GM18517 (cell line): ENCODE results near the gene EPS8L1.

ENCODE experiments used
- ATAC-seq: cut with Tn5 transposase; IDR thresholded peaks from one replicate; pipeline ENCODE4 v1.9.1; 2021; ENCODE audit warnings: mild to moderate bottlenecking, moderate library complexity; ENCODE audit not compliant: unreplicated experiment

EPS8L1 gene

GRCh38 chr19:55079400-55080038, 3.9 kb downstream of the EPS8L1 start:
- no peak for ATAC-seq

GRCh38 chr19:55080121-55080967, 4.7 kb downstream of the EPS8L1 start:
- ATAC-seq = no peak

GRCh38 chr19:55080968-55081769, 5.5 kb downstream of the EPS8L1 start:
- ATAC-seq = no peak

- no peak for ATAC-seq
Observed at GRCh38 chr19:55081770-55082019, 6.0 kb downstream of the EPS8L1 start.

- ATAC-seq = no peak
Observed at GRCh38 chr19:55082020-55082851, 6.6 kb downstream of the EPS8L1 start.

DNA sequence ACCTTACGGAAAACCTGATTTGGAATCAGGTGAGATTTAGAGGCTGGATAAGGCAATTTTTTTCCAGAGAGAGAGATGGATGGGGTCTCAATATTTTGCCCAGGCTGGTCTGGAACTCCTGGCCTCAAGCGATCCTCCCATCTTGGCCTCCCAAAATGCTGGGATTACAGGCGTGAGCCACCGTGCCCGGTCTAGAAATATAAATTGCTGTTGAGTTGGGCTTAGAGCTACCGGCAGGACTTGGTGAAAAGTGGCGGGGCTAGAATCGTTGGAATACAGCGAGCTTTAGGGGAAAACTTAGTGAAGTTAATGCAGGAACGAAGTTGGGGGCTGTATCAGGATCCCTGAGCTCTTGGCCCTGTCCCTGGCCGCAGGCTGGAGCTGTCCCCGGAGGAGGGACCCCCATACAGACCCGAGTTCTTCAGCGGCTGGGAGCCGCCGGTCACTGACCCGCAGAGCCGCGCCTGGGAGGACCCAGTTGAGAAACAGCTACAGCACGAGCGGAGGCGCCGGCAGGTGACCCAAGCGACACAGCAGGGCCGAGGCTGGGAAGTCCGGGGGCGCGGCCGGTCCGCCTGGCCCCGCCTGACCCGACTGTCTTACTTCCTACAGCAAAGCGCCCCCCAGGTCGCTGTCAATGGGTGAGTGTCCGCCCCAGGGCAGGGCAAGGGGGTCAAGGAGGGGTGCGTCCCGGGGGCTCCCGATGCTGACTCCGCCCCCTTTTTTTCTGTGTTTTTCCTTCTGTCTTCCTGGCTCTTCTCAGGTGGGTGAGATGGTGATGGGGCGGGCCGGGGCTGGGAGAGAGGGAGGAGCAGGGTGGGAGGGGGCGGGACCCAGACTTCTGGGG, 7.6 kb downstream of the EPS8L1 start:
- ATAC-seq = no peak

DNA sequence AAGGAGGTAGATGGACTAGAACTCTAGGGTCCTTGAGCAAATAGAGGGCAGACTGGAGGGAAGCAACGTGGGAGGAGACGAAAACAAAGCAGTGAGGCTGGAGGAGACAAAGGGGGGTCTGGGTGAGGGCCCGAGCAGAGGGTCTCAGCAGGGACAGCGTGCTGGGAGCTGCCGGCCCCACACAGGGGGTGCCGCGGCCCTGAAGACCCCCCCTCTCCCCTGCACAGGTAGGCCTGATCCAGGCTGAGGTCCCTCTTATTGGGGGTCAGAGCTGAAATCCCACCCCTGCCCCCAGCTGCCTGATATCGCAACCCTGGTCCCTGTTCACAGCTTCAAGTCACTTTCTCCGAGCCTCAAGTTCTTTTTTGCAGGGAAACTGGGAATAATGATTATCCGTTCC, 8.7 kb downstream of the EPS8L1 start:
- no peak for ATAC-seq

DNA sequence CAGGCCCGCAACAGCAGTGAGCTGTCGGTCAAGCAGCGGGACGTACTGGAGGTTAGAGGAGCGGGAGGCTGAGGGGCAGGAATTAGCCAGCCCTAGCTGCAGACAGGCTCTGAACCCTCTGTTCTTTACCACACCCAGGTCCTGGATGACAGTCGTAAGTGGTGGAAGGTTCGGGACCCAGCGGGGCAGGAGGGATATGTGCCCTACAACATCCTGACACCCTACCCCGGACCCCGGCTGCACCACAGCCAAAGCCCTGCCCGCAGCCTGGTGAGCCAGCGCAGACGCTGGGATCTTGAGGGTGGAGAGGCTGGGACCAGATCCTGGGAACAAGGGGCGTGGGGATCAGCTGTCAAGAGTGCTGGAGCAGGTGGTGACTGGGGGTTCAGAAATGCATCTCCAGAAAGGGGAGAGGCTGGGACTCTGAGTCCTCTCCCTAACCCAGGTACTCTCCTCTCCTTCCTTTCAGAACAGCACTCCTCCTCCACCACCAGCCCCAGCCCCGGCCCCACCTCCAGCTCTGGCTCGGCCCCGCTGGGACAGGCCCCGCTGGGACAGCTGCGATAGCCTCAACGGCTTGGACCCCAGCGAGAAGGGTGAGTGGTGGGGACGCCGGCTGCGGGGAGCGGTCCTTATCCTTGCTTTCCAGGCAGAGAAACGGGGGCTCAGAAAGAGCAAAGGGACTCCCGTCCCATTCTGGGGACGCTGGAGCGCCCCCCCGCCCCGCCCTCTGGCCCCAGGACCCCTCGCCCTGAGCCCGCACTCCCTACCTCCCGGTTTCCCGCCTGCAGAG, 10.4 kb downstream of the EPS8L1 start:
- no peak for ATAC-seq

DNA sequence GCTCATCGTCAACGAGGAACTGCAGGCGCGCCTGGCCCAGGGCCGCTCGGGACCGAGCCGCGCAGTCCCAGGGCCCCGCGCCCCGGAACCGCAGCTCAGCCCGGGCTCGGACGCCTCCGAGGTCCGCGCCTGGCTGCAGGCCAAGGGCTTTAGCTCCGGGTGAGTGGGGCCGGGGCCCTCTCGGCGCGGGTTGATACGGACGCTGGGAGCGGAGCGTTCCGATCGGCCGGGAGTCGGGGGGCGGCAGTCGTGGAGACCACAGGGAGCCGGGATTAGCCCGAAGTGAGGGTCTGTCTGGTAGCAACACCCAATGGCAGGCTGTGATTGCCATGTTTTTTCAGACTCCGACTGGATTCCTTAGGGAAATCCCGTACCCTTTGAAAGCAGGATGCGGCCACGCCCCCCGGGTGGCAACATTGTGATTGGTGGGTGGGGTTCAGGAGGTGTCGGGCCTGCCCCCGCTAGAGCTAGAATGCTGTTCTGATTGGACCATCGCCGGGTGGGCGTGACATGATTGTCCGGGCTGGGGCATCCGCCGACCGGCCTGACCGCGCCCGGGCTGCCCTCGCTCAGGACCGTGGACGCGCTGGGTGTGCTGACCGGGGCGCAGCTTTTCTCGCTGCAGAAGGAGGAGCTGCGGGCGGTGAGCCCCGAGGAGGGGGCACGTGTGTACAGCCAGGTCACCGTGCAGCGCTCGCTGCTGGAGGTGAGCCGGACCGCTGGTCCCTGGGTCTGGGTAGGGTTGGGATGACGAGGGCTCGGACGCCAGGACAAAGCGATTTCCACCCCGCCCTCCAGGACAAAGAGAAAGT, 11.3 kb downstream of the EPS8L1 start:
- ATAC-seq = no peak

GRCh38 chr19:55087542-55087901, 11.9 kb downstream of the EPS8L1 start:
- no peak for ATAC-seq

DNA sequence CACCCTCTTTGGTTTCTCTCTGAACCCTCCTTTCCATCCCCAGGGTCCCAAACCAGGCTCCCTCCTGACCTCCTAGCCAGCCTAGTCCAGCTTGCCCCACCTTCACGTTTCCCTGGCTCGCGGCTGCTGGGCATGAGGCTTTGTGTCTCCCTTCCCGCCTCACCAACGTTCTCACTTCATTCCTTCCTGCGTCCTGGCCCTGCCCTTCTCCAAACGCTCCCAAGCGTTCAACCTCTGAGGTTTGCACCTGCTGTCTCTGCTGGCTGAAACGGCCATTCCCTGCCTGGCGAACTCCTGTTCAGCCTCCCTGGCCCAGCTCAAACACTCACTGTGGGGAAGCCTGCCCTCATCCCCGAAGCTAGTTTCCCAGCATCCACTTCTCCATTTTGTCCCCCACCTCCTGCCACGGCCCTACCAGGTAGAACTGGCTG, 12.4 kb downstream of the EPS8L1 start:
- ATAC-seq = no peak

DNA sequence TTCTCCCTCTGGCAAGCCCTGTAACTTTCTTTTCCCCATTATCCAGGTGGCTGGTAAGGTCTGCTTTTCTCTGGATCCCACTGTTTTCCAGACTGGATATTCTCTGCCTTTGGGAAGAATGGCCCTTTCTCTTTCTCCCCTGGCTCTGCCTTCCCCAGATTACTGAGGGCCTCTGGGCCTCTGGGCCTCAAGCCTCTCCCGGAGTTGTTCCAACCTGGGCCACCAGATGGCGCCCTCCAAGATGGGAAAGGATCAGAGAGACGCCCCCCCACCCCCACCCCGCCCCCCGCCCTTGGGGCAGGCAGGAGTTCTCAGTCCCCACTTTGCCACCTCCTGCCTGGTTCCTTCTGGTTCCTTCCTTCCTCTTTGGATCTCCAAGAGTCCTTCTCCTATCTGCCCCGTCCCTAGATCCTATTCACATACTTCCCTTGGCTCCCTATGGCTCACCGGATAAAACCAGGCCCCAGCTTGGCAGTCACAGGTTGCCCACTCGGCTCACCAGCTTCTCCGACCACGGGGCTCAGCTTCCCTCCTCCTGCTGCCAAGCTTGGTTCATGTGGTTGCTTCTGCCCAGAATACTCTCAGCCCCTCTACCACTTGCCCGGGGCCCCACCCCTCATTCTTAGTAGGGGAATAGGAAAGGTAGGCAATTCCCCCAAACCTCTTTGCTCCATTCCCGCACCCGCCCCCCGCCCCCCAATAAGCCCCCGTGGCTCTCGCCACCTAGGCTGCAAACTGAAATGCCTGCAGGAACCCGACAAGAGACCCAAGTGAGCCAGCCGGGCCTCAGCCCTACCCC, 13.1 kb downstream of the EPS8L1 start:
- ATAC-seq = no peak

DNA sequence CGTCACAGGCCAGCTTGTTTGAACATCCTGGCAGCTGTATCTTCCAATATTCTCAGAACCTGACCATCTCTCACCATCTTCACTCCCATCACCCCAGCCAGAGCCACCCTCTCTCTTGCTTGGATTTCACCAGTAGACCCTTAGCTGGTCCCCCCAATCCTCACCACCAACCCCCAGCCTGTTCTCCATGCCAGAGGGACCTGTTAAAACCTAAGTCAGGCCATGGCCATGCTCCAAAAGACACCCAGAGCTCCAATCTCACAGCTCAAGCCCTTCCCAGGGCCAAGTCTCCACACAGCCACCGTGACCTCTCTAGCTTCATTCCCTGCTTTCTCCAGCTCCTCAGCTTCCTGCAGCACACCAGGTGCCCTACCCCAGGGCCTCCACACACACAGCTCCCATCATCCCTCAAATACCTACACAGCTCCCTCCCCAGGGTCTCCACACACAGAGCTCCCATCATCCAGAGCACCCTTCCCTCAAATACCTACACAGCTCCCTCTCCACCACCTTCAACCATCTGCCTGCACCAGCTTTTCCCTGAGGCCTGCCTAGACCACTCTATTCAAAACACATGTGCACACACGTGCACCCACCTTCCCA, 13.8 kb downstream of the EPS8L1 start:
- ATAC-seq = no peak

DNA sequence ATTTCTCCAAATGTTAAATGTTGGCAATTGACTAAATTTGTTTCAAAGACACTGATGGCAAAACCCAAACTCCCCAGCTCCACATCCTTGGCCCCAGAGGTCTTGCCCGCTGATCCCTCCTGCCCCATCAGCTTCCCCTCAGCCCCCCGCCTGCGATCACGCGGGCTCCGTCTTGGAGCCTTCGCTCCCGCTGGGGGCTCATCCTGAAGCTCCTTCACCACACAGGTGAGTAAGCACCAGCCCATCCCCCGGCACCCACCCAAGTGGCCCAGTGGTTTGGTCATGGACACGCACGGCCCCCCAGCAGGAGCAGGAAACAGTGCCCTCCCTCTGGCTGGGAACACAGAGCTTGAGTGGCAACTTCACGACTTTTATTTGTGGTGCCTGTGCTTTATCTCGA, 14.9 kb downstream of the EPS8L1 start:
- ATAC-seq = no peak

DNA sequence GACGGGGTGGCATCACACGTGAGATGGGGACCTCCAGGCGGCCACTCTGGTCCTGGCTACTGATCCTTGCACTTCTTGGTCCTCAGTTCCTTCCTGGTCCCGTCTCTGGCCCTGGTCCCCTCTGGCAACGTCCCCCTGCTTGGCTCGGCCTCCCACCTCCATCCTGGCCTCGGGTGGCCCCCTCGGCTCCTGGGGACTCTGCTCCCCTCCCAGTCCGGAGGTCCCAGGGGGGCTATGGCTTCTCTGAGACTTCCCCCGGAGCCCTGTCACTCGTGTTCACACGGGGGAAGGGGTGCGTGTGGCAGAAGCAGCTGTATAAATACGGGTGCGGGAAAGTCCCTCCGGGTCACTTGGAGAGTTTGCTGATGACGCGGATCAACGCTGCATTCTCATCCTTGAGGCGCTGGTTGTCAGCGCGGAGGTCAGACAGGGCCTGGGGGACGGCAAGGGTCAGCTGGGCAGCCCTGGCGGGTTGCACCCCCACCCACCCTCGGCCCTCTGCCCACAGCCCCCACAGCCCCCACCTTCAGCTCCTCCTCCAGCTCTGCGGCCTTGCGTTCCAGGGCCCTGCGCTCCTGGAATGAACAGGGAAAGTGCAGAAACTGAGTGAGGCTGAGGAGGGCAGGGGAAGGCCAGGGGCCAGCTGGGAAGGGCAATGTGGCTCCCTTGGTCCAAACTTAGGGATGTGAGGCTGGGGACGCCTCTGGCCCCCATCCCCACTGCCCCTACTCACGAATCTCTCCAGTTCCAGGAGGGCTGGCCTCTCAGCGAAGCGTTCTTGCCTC, 15.6 kb downstream of the EPS8L1 start:
- ATAC-seq = no peak

- ATAC-seq = no peak
Observed at GRCh38 chr19:55091955-55092354, 16.3 kb downstream of the EPS8L1 start.
